Thyroid gland (tissue), 4 donors: ENCODE results near the gene C10orf62. TPM values are rescaled to one million over a fixed set of nuclear protein-coding genes. Genes with fewer than 3 reads are reported as not detected.

Source experiments
- DNase-seq, 2 donors: peaks; one replicate each; pipeline ENCODE4 v3.0.0-alpha.2; 2019
- H3K27ac ChIP-seq, 3 donors: fragments of 200-600 bp; sonication (generic); 1 replicate in 2 of 3; 2 replicates in 1 of 3; pipeline ENCODE4 v1.5.1; 2016 to 2019; ENCODE audit warnings: mild to moderate bottlenecking in 1 of 3, moderate library complexity in 1 of 3
- H3K27me3 ChIP-seq: fragments of 200-600 bp; sonication (generic); one replicate; pipeline ENCODE4 v1.5.1; 2019
- H3K36me3 ChIP-seq, 2 donors: fragments of 200-600 bp; sonication (generic); one replicate each; pipeline ENCODE4 v1.5.1; 2016 to 2019
- H3K4me1 ChIP-seq, 2 donors: fragments of 200-600 bp; sonication (generic); one replicate each; pipeline ENCODE4 v1.5.1; 2017 to 2019
- H3K4me3 ChIP-seq, 3 donors: fragments of 200-600 bp; sonication (generic); replicated peaks in 1 of 3; 1 replicate in 2 of 3; 2 replicates in 1 of 3; pipeline ENCODE4 v1.5.1; 2016; ENCODE audit warnings: mild to moderate bottlenecking in 1 of 3
- H3K9me3 ChIP-seq: fragments of 200-600 bp; sonication (generic); one replicate; pipeline ENCODE4 v1.5.1; 2017
- POLR2A ChIP-seq, 2 donors: fragments of 450-650 bp; IDR thresholded peaks; one replicate each; pipeline ENCODE4 v1.6.1; 2017; ENCODE audit warnings: antibody characterized with exemption in 2 of 2, mild to moderate bottlenecking in 2 of 2, moderate library complexity in 1 of 2
- WGBS, 2 donors: methylation state at CpG; one replicate each; pipeline ENCODE4 v1.1.5; 2017; 5-methylcytosine and 5-hydroxymethylcytosine counted together
- intact Hi-C: fragments of 100-400 bp; cut with DNase I; formaldehyde crosslinking; loops from one replicate; pipeline ENCODE4 v1.15.1; 2023
- total RNA-seq, 4 donors: library from RNA; depleted of rRNA; stranded (reverse); fragments of >200 nt; gene quantifications; one replicate each; pipeline ENCODE4 v1.2.3, GENCODE V29; 2016
- TF ChIP-seq, protein P1 (sequence below), 6 experiments: fragments of 200-600 bp in 3 of 6; fragments of 450-650 bp in 3 of 6; sonication (generic) in 3 of 6; IDR thresholded peaks; one replicate each; pipeline ENCODE4 v1.5.1; 2016 to 2019; ENCODE audit warnings: antibody characterized with exemption in 6 of 6, mild to moderate bottlenecking in 2 of 6, inconsistent platforms in 1 of 6, moderate library complexity in 1 of 6

C10orf62 gene
- total RNA-seq, 4 donors from 2014 or later, result 1.0 to 1.1 TPM; not detected in 2

GRCh38 chr10:97577701-97578100, 11.8 kb upstream of the C10orf62 start:
- DNase-seq, result no peak
- no peak for TF ChIP-seq POLR2A (IDR thresholded peaks at IDR 0.05)
- TF ChIP-seq, protein P1, sequence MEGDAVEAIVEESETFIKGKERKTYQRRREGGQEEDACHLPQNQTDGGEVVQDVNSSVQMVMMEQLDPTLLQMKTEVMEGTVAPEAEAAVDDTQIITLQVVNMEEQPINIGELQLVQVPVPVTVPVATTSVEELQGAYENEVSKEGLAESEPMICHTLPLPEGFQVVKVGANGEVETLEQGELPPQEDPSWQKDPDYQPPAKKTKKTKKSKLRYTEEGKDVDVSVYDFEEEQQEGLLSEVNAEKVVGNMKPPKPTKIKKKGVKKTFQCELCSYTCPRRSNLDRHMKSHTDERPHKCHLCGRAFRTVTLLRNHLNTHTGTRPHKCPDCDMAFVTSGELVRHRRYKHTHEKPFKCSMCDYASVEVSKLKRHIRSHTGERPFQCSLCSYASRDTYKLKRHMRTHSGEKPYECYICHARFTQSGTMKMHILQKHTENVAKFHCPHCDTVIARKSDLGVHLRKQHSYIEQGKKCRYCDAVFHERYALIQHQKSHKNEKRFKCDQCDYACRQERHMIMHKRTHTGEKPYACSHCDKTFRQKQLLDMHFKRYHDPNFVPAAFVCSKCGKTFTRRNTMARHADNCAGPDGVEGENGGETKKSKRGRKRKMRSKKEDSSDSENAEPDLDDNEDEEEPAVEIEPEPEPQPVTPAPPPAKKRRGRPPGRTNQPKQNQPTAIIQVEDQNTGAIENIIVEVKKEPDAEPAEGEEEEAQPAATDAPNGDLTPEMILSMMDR (IDR thresholded peaks at IDR 0.05), result no peak
- intact Hi-C loops, result no loop called here
- no peak overlapping the region for H3K27ac ChIP-seq
- 73 to 86% methylated on average over 4 to 8 of the region's 9 CpGs for WGBS, 2 donors
- H3K9me3 ChIP-seq, result no peaks in the 10 kb centered on the region
- peaks cover 10 to 13% of the 10 kb centered on the region in 2 donors for H3K4me1 ChIP-seq
- H3K4me3 ChIP-seq, result no peak overlapping the region
- H3K36me3 ChIP-seq, result no peaks in the 10 kb centered on the region
- H3K27me3 ChIP-seq, result no peaks in the 10 kb centered on the region

- H3K4me3 ChIP-seq, result no peak overlapping the region
- no peak for DNase-seq
- peaks cover 10 to 12% of the 10 kb centered on the region in 2 donors for H3K4me1 ChIP-seq
- TF ChIP-seq, protein P1 (IDR thresholded peaks at IDR 0.05), result no peak
- no peak for TF ChIP-seq POLR2A (IDR thresholded peaks at IDR 0.05)
- WGBS, 2 donors, result 70 to 74% methylated on average over 32 of the region's 40 CpGs
- H3K9me3 ChIP-seq, result no peaks in the 10 kb centered on the region
- intact Hi-C loops, result no loop called here
- no peak overlapping the region for H3K27ac ChIP-seq
- H3K36me3 ChIP-seq, result no peaks in the 10 kb centered on the region
- H3K27me3 ChIP-seq, result no peaks in the 10 kb centered on the region
Measured at GRCh38 chr10:97578171-97578844, 11.2 kb upstream of the C10orf62 start.

- Histone ChIP-seq H3K9me3 (no peaks in the 10 kb centered on the region), H3K27ac (no peak overlapping the region), H3K4me1 (peaks cover 5 to 6% of the 10 kb centered on the region in 2 donors), H3K27me3 (no peaks in the 10 kb centered on the region), H3K4me3 (no peak overlapping the region), H3K36me3 (no peaks in the 10 kb centered on the region)
- intact Hi-C loops, result no loop called here
- 87 to 88% methylated on average over 9 of the region's 9 CpGs for WGBS, 2 donors
- DNase-seq, result no peak
- TF ChIP-seq, protein P1 (IDR thresholded peaks at IDR 0.05), result no peak
- TF ChIP-seq POLR2A (IDR thresholded peaks at IDR 0.05), result no peak
Measured at GRCh38 chr10:97580421-97581367, 8.8 kb upstream of the C10orf62 start.

DNA sequence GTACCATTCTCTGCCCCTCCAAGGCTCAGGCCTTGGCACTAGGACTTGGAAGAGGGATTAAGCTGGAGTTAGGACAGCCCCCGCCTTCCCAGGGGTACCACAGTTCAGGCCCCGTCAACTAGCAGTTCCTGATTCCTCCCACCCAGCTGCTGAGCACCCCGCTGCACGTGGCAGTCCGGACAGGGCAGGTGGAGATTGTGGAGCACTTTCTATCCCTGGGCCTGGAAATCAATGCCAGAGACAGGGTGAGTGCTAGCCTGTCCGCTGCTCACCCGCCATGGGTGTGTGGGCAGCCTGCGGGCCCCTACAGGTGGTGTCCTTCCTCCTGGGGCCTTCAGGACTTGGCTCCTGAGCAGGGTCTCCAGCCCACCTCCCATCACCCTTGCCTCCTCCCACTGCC, 7.4 kb upstream of the C10orf62 start:
- no peak overlapping the region for H3K27ac ChIP-seq
- no peak overlapping the region for H3K4me3 ChIP-seq
- WGBS, 2 donors, result 94 to 100% methylated on average over 2 to 8 of the region's 8 CpGs
- intact Hi-C loops, result no loop called here
- TF ChIP-seq, protein P1 (IDR thresholded peaks at IDR 0.05), result no peak
- TF ChIP-seq POLR2A (IDR thresholded peaks at IDR 0.05), result no peak
- no peaks in the 10 kb centered on the region for H3K9me3 ChIP-seq
- H3K27me3 ChIP-seq, result no peaks in the 10 kb centered on the region
- H3K4me1 ChIP-seq, result peaks cover 5 to 6% of the 10 kb centered on the region in 2 donors
- H3K36me3 ChIP-seq, result no peaks in the 10 kb centered on the region
- DNase-seq, result no peak

- DNase-seq, result no peak
- Histone ChIP-seq H3K27me3 (no peaks in the 10 kb centered on the region), H3K27ac (no peak overlapping the region), H3K36me3 (no peaks in the 10 kb centered on the region), H3K4me1 (peaks cover 5 to 6% of the 10 kb centered on the region in 2 donors), H3K9me3 (no peaks in the 10 kb centered on the region), H3K4me3 (no peak overlapping the region)
- WGBS, 2 donors, result 95 to 97% methylated on average over 7 to 11 of the region's 13 CpGs
- TF ChIP-seq, protein P1 (IDR thresholded peaks at IDR 0.05), result no peak
- TF ChIP-seq POLR2A (IDR thresholded peaks at IDR 0.05), result no peak
- intact Hi-C loops, result no loop called here
Measured at GRCh38 chr10:97583476-97583875, 6.0 kb upstream of the C10orf62 start.
